Measurements from ENCODE around the gene LENG8. TPM values are rescaled to one million over a fixed set of nuclear protein-coding genes. Genes with fewer than 3 reads are reported as not detected.

Gene LENG8
- total RNA-seq, 2 experiments from 2014 or later, result 63.2 to 137 TPM

GRCh38 chr19:54422136-54422535, 26.9 kb upstream of the LENG8 start:
- Histone ChIP-seq H3K79me2 (ENCODE audit: insufficient read depth, low read depth, low read length) (no peaks in the 10 kb centered on the region), H3K9me3 (ENCODE audit: low read length) (no peaks in the 10 kb centered on the region), H3K36me3 (ENCODE audit: insufficient read depth, low read length) (no peaks in the 10 kb centered on the region), H3K9me2 (ENCODE audit: insufficient read depth, low read length) (no peaks in the 10 kb centered on the region), H2AFZ (ENCODE audit: low read length) (no peak overlapping the region), H3K27ac (ENCODE audit: low read depth, low read length, poor library complexity, severe bottlenecking) (no peak overlapping the region), H3K4me2 (ENCODE audit: low read length) (no peak overlapping the region), H3K4me3 (ENCODE audit: low read depth, low read length, poor library complexity, severe bottlenecking) (no peak overlapping the region), H3K4me1 (ENCODE audit: insufficient read depth, low read length, poor library complexity, severe bottlenecking) (peaks cover 9% of the 10 kb centered on the region), H4K20me1 (ENCODE audit: insufficient read depth, low read length) (no peaks in the 10 kb centered on the region)
- intact Hi-C loops (cut with micrococcal nuclease; ENCODE audit: unreplicated experiment), result no loop called here
- TF ChIP-seq, protein P1, sequence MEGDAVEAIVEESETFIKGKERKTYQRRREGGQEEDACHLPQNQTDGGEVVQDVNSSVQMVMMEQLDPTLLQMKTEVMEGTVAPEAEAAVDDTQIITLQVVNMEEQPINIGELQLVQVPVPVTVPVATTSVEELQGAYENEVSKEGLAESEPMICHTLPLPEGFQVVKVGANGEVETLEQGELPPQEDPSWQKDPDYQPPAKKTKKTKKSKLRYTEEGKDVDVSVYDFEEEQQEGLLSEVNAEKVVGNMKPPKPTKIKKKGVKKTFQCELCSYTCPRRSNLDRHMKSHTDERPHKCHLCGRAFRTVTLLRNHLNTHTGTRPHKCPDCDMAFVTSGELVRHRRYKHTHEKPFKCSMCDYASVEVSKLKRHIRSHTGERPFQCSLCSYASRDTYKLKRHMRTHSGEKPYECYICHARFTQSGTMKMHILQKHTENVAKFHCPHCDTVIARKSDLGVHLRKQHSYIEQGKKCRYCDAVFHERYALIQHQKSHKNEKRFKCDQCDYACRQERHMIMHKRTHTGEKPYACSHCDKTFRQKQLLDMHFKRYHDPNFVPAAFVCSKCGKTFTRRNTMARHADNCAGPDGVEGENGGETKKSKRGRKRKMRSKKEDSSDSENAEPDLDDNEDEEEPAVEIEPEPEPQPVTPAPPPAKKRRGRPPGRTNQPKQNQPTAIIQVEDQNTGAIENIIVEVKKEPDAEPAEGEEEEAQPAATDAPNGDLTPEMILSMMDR (conservative IDR thresholded peaks at IDR 0.05; ENCODE audit: low read length), result no peak
- TF ChIP-seq EZH2phosphoT487 (IDR thresholded peaks at IDR 0.05; ENCODE audit: borderline replicate concordance, low read depth, low read length), result no peak
- ChIA-PET CTCF (ENCODE audit: unreplicated experiment) (interaction anchor here (0.6 kb wide), 1 partner anchor 102 kb away, joined by 3 read pairs; no protein-coding TSS in a partner anchor), POLR2A (interaction anchor here (0.7 kb wide), 1 partner anchor 537 kb away, joined by 5 read pairs; no protein-coding TSS in a partner anchor)
- no TSS peak for BruUV-seq (replicated peaks)
- no peak for DNase-seq (ENCODE audit: low spot score)

GRCh38 chr19:54424201-54424600, 24.8 kb upstream of the LENG8 start:
- TF ChIP-seq, protein P1 (conservative IDR thresholded peaks at IDR 0.05; ENCODE audit: low read length), result no peak
- TF ChIP-seq EZH2phosphoT487 (IDR thresholded peaks at IDR 0.05; ENCODE audit: borderline replicate concordance, low read depth, low read length), result no peak
- no peaks in the 10 kb centered on the region for H3K36me3 ChIP-seq (ENCODE audit: insufficient read depth, low read length)
- no peaks in the 10 kb centered on the region for H3K9me3 ChIP-seq (ENCODE audit: low read length)
- H4K20me1 ChIP-seq (ENCODE audit: insufficient read depth, low read length), result no peaks in the 10 kb centered on the region
- no peak overlapping the region for H2AFZ ChIP-seq (ENCODE audit: low read length)
- H3K4me2 ChIP-seq (ENCODE audit: low read length), result no peak overlapping the region
- no peaks in the 10 kb centered on the region for H3K79me2 ChIP-seq (ENCODE audit: insufficient read depth, low read depth, low read length)
- CTCF ChIA-PET (ENCODE audit: unreplicated experiment), result no interaction called here
- DNase-seq (ENCODE audit: low spot score), result no peak
- H3K4me1 ChIP-seq (ENCODE audit: insufficient read depth, low read length, poor library complexity, severe bottlenecking), result no peaks in the 10 kb centered on the region
- no TSS peak for BruUV-seq (replicated peaks)
- H3K4me3 ChIP-seq (ENCODE audit: low read depth, low read length, poor library complexity, severe bottlenecking), result no peak overlapping the region
- H3K9me2 ChIP-seq (ENCODE audit: insufficient read depth, low read length), result no peaks in the 10 kb centered on the region
- H3K27ac ChIP-seq (ENCODE audit: low read depth, low read length, poor library complexity, severe bottlenecking), result no peak overlapping the region
- intact Hi-C loops (cut with micrococcal nuclease; ENCODE audit: unreplicated experiment), result no loop called here
- POLR2A ChIA-PET, result interaction anchor here (0.6 kb wide), 1 partner anchor 94 kb away, joined by 3 read pairs; no protein-coding TSS in a partner anchor

DNA sequence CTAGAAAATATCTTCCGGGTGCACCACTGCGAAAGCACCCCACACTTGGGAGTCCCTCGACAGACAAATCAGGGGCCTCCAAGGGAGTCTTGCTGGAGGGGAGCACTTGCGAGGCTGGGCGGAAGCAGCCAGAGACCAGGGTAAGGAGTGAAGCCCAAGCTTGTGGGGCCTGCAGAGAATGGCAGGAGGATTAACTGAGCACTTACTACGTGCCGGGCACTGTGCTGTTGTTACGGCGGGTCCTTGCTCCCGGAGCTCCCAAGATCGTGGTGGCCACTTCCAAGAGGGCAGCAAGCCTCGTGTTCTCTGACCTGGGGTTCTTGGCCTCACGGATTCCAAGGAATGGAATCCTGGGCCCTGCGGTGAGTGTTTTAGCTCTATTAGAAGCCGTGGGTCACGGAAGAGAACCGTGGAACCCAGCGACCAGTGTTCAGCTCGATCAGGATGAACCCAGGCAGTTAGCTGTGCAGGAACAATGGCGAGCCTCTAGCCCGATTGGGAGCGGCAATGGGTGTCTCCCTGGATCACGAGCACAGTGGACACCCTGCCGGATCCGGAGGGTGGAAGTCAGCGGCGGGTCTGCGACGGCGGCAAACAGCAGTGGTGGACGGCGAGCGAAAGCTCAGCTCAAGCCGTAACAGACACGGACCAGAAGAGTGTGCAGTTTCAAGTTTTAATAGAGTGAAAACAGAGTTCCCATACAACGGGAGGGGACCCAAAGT, 24.2 kb upstream of the LENG8 start:
- CTCF ChIA-PET (ENCODE audit: unreplicated experiment), result no interaction called here
- DNase-seq (ENCODE audit: low spot score), result no peak
- POLR2A ChIA-PET, result interaction anchor here (0.6 to 0.7 kb wide), 2 partner anchors 14 to 95 kb away, joined by 3 read pairs; no protein-coding TSS in a partner anchor
- H3K4me2 ChIP-seq (ENCODE audit: low read length), result no peak overlapping the region
- no peaks in the 10 kb centered on the region for H3K4me1 ChIP-seq (ENCODE audit: insufficient read depth, low read length, poor library complexity, severe bottlenecking)
- no peaks in the 10 kb centered on the region for H4K20me1 ChIP-seq (ENCODE audit: insufficient read depth, low read length)
- H2AFZ ChIP-seq (ENCODE audit: low read length), result no peak overlapping the region
- H3K27ac ChIP-seq (ENCODE audit: low read depth, low read length, poor library complexity, severe bottlenecking), result no peak overlapping the region
- no peaks in the 10 kb centered on the region for H3K9me2 ChIP-seq (ENCODE audit: insufficient read depth, low read length)
- no peaks in the 10 kb centered on the region for H3K9me3 ChIP-seq (ENCODE audit: low read length)
- TF ChIP-seq, protein P1 (conservative IDR thresholded peaks at IDR 0.05; ENCODE audit: low read length), result no peak
- TF ChIP-seq EZH2phosphoT487 (IDR thresholded peaks at IDR 0.05; ENCODE audit: borderline replicate concordance, low read depth, low read length), result no peak
- no TSS peak for BruUV-seq (replicated peaks)
- no peaks in the 10 kb centered on the region for H3K36me3 ChIP-seq (ENCODE audit: insufficient read depth, low read length)
- intact Hi-C loops (cut with micrococcal nuclease; ENCODE audit: unreplicated experiment), result no loop called here
- no peaks in the 10 kb centered on the region for H3K79me2 ChIP-seq (ENCODE audit: insufficient read depth, low read depth, low read length)
- H3K4me3 ChIP-seq (ENCODE audit: low read depth, low read length, poor library complexity, severe bottlenecking), result no peak overlapping the region

Measured in OCI-LY7 (cell line).